ENCODE results near the gene PTPRT.

GRCh38 chr20:42100137-42100704, 1089.5 kb downstream of the PTPRT start:
- TF ChIP-seq CTCF (IDR thresholded peaks at IDR 0.05) (no peak), ZFX (IDR thresholded peaks at IDR 0.05; ENCODE audit: borderline replicate concordance) (no peak)

All from 22Rv1 (cell line).